GM12872 (cell line): ENCODE measurements around the gene RAI1.

ENCODE experiments used
- TF ChIP-seq, protein P1 (sequence below): IDR thresholded peaks from 3 replicates; pipeline ENCODE4 v1.5.1; 2011; ENCODE audit warnings: low read depth, mild to moderate bottlenecking, low read length, moderate library complexity; ENCODE audit not compliant: insufficient read depth

RAI1 gene

DNA sequence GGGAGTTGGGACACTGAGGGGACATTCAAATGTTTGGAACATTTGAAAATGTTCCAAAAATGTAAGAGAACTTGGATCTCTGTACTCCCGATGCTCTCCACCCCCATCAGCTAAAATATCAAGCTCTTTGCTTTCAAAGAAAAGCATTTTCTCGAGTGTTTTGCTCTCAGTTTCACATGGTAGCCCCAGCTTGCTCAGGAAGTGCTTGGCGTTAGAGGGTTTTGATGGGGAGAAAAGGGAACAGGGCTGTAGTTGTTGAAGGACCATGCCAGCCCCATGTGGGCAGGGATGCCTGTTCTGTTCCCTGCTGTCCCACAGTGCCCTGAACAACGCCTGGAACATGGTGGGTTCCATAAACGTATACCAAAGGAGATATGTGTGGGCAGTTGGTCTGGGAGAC lies 37.0 kb downstream of the RAI1 start:
- TF ChIP-seq, protein P1, sequence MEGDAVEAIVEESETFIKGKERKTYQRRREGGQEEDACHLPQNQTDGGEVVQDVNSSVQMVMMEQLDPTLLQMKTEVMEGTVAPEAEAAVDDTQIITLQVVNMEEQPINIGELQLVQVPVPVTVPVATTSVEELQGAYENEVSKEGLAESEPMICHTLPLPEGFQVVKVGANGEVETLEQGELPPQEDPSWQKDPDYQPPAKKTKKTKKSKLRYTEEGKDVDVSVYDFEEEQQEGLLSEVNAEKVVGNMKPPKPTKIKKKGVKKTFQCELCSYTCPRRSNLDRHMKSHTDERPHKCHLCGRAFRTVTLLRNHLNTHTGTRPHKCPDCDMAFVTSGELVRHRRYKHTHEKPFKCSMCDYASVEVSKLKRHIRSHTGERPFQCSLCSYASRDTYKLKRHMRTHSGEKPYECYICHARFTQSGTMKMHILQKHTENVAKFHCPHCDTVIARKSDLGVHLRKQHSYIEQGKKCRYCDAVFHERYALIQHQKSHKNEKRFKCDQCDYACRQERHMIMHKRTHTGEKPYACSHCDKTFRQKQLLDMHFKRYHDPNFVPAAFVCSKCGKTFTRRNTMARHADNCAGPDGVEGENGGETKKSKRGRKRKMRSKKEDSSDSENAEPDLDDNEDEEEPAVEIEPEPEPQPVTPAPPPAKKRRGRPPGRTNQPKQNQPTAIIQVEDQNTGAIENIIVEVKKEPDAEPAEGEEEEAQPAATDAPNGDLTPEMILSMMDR: no peak

DNA sequence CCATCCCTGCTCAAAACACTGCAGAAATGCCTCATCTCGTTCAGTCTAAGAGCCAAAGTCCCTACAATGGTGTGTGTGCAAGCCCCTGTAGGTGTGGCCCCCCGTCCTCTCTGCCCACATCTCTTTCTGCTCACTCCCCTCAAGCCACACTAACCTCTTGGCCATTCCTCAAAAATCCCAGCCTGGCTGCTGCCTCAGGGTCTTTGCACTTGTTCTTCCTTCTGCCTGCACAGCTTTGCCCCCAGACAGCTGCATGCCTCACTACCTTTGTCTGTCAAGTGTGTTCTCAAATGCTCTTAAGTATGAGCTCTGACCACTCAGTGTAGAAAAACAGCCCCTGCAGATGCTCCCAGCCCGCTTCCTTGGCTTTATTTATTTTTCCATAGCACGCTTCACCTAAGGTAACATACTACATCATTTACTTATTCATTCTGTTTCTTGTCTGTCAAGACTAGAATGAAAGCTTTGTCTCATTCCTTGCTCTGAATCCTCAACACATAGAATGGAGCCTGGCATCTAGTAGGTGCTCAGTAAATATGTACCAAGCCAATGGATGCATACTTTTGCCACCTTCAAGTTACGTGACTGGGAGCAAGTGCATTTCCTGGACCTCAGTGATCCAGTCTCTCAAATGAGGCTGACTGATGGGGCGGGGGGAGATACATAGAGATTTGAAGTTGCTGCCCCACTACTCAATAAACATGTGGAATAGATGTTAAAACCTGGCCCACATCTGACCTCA lies 38.1 kb downstream of the RAI1 start:
- TF ChIP-seq, protein P1: no peak

DNA sequence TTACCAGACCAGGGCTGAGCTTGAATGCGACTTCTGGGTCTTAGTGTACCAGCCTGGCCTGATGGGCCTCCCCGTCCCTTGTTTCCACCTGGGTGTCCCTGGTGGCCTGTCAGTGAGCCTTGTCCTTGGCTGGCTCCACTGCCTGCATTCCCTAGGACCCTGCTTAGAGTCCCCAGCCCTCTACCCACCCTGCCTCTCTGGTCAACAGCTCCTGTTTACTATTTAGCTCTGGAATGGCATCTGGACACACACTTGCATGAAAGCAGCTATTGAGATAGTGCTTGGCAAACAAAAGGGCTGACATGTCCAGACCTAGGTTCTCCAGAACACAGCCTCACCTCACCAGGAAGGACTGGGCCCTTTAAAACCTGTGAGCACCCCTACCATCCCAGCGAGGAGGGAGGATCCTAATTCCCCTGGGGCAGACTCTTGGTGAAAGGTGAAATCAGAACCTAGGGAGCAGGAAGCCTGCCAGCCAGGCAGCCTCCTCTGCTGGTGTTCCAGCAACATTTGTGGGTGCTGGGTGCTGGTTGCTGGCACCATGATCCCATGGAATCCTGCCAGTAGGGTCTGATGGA lies 38.8 kb downstream of the RAI1 start:
- TF ChIP-seq, protein P1: no peak

- TF ChIP-seq, protein P1: no peak
Observed at GRCh38 chr17:17721140-17721668, 39.9 kb downstream of the RAI1 start.

DNA sequence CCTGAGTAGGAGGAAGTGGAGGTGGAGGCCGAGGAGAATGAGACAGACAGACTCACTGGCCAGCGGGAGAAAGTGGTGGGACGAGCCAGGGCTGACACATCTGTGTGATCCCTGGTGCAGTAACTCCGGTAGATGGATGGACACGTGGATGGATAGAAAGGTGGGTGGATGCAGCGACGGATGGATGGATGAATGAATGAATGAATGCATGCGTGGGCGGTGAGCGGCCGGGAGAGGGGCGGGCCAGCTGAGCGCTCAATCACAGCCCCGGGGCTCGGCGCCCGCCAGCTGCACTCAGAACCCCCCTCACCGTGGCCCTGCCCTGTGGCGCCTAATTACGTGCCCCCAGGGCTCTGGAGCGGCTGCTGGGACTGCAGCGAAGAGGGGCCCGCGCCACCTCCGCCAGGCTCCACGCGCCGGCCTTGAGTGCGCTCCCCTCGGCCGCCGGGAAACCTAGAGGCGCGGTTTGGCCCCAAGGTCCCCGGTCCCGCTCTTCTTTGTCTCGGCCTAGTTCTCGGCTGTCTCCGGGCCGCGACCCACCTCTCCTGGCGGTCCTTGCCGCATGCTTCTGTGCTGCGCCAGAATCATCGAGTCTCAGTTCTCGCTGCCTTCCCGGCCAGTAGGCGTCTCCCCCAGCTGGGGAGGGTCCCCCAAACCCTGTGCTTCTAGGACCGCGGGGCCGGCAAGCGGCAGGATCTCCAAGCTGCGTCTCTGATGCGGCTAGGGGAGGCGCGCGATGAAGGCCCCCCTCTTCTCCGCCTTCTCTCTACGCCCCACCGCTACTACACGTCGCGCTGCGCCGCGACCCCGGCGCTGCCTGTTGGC lies 41.0 kb downstream of the RAI1 start:
- TF ChIP-seq, protein P1: no peak

- TF ChIP-seq, protein P1: no peak
Observed at GRCh38 chr17:17722906-17723353, 41.7 kb downstream of the RAI1 start.

GRCh38 chr17:17723354-17724261 lies 42.4 kb downstream of the RAI1 start:
- TF ChIP-seq, protein P1: no peak
